Testis (tissue), 3 donors: ENCODE results near the gene ROMO1. TPM values are rescaled to one million over a fixed set of nuclear protein-coding genes. Genes with fewer than 3 reads are reported as not detected.
"Not testable (repeated sequence)": the region's sequence is repeated elsewhere in the genome, so short reads cannot be mapped to it uniquely, and the experiment has no call there.

Experiments used
- DNase-seq: peaks from one replicate; pipeline ENCODE4 v3.0.0-alpha.2; 2019
- H3K27ac ChIP-seq, 2 donors: fragments of 200-600 bp; sonication (generic); one replicate each; pipeline ENCODE4 v1.5.1; 2019
- H3K27me3 ChIP-seq: fragments of 200-600 bp; sonication (generic); one replicate; pipeline ENCODE4 v1.5.1; 2019
- H3K36me3 ChIP-seq: fragments of 200-600 bp; sonication (generic); one replicate; pipeline ENCODE4 v1.5.1; 2017; ENCODE audit warnings: low read depth; ENCODE audit errors: missing control alignments
- H3K4me1 ChIP-seq: fragments of 200-600 bp; sonication (generic); one replicate; pipeline ENCODE4 v1.5.1; 2019
- H3K4me3 ChIP-seq, 2 donors: fragments of 200-600 bp; sonication (generic); one replicate each; pipeline ENCODE4 v1.5.1; 2017 to 2019
- H3K9me3 ChIP-seq: fragments of 200-600 bp; sonication (generic); one replicate; pipeline ENCODE4 v1.5.1; 2017
- POLR2A ChIP-seq: fragments of 450-650 bp; IDR thresholded peaks from one replicate; pipeline ENCODE4 v1.6.1; 2017; ENCODE audit warnings: antibody characterized with exemption, mild to moderate bottlenecking, moderate library complexity
- WGBS, 2 donors: methylation state at CpG; one replicate each; pipeline ENCODE4 v1.1.5; 2018; 5-methylcytosine and 5-hydroxymethylcytosine counted together
- intact Hi-C: fragments of 100-400 bp; cut with DNase I; formaldehyde crosslinking; loops from one replicate; pipeline ENCODE4 v1.15.1; 2023; ENCODE audit warnings: low total_unique reads
- polyA plus RNA-seq: library from polyadenylated mRNA; stranded (reverse); fragments of 350-450 nt; fragmentation: Illumina TruSeq; extraction: RNeasy Lipid Tissue Mini Kit (QIAGEN cat#74804); gene quantifications from one replicate; pipeline ENCODE4 v1.2.3, GENCODE V29; 2014; ENCODE audit warnings: low read depth, low replicate concordance; ENCODE audit not compliant: insufficient read depth
- total RNA-seq, 2 donors: library from RNA; depleted of rRNA; stranded (reverse); fragments of >200 nt; gene quantifications; one replicate each; pipeline ENCODE4 v1.2.3, GENCODE V29; 2016
- TF ChIP-seq, protein P1 (sequence below), 3 experiments: fragments of 450-650 bp in 2 of 3; fragments of 200-600 bp in 1 of 3; sonication (generic) in 1 of 3; IDR thresholded peaks; one replicate each; pipeline ENCODE4 v1.5.1; 2016 to 2019; ENCODE audit warnings: antibody characterized with exemption in 3 of 3, mild to moderate bottlenecking in 2 of 3, moderate library complexity in 1 of 3

The ROMO1 gene
- total and polyA plus RNA-seq, 3 donors from 2014 or later: 160 to 276 (median 200) TPM

DNA sequence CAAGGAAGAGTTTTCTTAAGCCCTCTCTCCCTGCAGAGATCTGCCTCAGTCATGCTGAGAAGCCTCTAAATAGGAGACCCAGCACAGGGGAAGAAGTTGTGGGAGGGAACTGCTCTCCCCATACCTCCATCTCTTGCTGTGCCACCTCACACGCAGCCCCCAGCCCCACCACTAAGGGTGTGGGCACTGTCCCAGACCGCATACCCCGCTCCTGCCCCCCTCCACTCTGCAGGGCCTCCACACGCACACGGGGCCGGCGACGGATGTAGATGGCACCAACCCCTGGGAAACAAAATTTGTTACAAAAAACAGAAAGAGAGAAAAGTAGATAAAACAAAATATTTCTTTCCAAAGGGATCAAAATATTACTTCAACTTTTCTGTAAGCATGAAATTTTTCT, 24.3 kb upstream of the ROMO1 start:
- no peak overlapping the region for H3K27ac ChIP-seq
- DNase-seq: no peak
- intact Hi-C loops: no loop called here
- H3K27me3 ChIP-seq: no peaks in the 10 kb centered on the region
- no peaks in the 10 kb centered on the region for H3K36me3 ChIP-seq
- no peak overlapping the region for H3K4me3 ChIP-seq
- H3K9me3 ChIP-seq: no peaks in the 10 kb centered on the region
- TF ChIP-seq POLR2A: no peak
- TF ChIP-seq, protein P1, sequence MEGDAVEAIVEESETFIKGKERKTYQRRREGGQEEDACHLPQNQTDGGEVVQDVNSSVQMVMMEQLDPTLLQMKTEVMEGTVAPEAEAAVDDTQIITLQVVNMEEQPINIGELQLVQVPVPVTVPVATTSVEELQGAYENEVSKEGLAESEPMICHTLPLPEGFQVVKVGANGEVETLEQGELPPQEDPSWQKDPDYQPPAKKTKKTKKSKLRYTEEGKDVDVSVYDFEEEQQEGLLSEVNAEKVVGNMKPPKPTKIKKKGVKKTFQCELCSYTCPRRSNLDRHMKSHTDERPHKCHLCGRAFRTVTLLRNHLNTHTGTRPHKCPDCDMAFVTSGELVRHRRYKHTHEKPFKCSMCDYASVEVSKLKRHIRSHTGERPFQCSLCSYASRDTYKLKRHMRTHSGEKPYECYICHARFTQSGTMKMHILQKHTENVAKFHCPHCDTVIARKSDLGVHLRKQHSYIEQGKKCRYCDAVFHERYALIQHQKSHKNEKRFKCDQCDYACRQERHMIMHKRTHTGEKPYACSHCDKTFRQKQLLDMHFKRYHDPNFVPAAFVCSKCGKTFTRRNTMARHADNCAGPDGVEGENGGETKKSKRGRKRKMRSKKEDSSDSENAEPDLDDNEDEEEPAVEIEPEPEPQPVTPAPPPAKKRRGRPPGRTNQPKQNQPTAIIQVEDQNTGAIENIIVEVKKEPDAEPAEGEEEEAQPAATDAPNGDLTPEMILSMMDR (IDR thresholded peaks at IDR 0.05): no peak
- WGBS, 2 donors: 76 to 84% methylated on average over 8 of the region's 8 CpGs
- no peaks in the 10 kb centered on the region for H3K4me1 ChIP-seq

DNA sequence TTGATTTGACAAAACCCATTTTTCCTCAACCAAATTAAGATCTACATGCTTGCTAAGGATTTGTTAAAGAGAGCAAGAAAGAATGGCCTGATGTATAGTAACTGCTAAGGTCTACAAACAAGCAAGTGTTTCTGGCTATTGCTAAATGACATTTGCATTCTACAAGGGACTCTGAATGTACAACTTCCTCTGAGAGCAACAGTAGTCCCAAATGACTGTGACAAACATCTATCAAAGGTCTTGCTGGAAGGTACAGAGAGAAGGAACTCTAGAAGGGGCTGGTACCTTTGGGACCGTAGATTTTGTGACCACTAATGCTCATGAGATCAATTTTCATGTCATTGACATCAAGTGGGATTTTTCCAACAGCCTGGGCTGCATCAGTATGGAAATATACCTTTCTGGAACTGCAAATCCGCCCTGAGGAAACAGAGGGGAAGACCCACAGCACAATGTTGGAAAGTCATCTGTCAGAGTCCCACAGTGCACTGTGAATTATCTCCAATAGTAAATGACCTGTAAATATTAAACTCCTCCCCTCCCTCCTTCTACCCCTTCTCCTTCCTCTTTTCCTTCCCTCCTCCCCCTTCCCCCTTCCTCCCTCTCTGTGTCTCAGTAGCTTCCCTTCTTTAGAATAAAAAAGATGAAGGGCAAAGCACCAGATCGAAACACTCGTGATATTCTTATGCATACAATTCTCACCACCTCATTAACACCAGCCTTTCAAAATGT, 18.6 kb upstream of the ROMO1 start:
- Histone ChIP-seq H3K4me3 (no peak overlapping the region), H3K36me3 (no peaks in the 10 kb centered on the region), H3K4me1 (no peaks in the 10 kb centered on the region), H3K27ac (no peak overlapping the region), H3K9me3 (no peaks in the 10 kb centered on the region), H3K27me3 (no peaks in the 10 kb centered on the region)
- DNase-seq: peak; percentile 2
- TF ChIP-seq, protein P1 (IDR thresholded peaks at IDR 0.05): no peak
- no peak for TF ChIP-seq POLR2A
- 86% methylated on average over 4 of the region's 4 CpGs for WGBS, 2 donors
- intact Hi-C loops: no loop called here

DNA sequence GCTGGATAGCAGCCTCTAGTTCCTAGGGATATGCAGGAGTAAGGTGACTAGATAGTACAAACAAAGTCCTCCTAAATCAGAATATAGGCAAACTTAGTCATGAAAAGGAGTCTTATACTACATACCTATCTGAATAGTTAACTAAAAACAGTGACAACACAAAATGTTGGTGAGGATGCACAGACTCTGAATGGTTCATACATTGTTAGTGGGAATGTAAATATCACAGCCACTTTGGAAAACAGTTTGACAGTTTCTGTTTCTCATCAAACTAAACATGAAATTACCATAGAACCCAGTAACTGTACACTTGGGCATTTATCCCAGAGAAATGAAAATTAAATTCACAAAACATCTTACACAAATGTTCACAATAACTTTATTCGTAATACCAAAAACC, 17.2 kb upstream of the ROMO1 start:
- H3K4me3 ChIP-seq: no peak overlapping the region
- no peaks in the 10 kb centered on the region for H3K27me3 ChIP-seq
- intact Hi-C loops: no loop called here
- H3K27ac ChIP-seq: no peak overlapping the region
- no peak for DNase-seq
- WGBS, 2 donors: 0 to 100% methylated on average over 1 of the region's 1 CpG
- no peaks in the 10 kb centered on the region for H3K36me3 ChIP-seq
- H3K9me3 ChIP-seq: no peaks in the 10 kb centered on the region
- H3K4me1 ChIP-seq: no peaks in the 10 kb centered on the region
- no peak for TF ChIP-seq POLR2A
- TF ChIP-seq, protein P1 (IDR thresholded peaks at IDR 0.05): no peak

DNA sequence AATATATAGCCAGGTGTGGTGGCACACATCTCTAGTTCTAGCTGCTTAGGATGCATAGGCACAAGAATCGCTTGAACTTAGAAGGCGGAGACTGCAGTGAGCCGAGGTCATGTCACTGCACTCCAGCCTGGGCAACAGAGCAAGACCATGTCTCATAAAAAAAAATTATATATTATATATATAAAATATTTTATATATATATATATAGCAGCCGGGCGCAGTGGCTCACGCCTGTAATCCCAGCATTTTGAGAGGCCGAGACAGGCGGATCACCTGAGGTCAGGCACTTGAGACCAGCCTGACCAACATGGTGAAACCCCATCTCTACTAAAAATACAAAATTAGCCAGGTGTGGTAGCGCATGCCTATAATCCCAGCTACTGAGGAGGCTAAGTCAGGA, 13.8 kb upstream of the ROMO1 start:
- H3K27ac ChIP-seq, H3K4me3 ChIP-seq, H3K36me3 ChIP-seq, H3K27me3 ChIP-seq, intact Hi-C loops, DNase-seq, H3K4me1 ChIP-seq, H3K9me3 ChIP-seq: not testable (repeated sequence)
- WGBS, 2 donors: 96 to 97% methylated on average over 9 of the region's 9 CpGs

DNA sequence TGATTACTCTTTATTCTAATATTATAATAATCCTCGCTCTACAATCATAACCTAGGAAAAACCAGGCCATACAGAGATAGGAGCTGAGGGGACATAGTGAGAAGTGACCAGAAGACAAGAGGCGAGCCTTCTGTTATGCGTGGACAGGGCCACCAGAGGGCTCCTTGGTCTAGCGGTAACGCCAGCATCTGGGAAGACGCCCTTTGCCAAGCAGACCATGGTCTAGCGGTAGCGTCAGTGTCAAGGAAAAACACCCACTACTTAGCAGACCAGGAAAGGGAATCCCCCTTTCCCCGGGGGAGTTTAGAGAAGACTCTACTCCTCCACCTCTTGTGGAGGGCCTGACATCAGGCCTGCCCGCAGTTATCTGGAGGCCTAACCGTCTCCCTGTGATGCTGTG, 12.3 kb upstream of the ROMO1 start:
- WGBS, 2 donors: 78 to 92% methylated on average over 11 of the region's 11 CpGs
- H3K36me3 ChIP-seq, intact Hi-C loops, H3K27ac ChIP-seq, H3K4me3 ChIP-seq, H3K9me3 ChIP-seq, H3K27me3 ChIP-seq, H3K4me1 ChIP-seq: not testable (repeated sequence)
- TF ChIP-seq, protein P1 (IDR thresholded peaks at IDR 0.05): peak in 1 of 3 experiments; percentile 10
- DNase-seq: peak; percentile 57
